GM19239 (cell line): ENCODE data around the gene HEPACAM2.

Experiments
- DNase-seq: peaks from one replicate; pipeline ENCODE4 v3.0.0; 2011; ENCODE audit warnings: low spot score; ENCODE audit not compliant: insufficient read length
- FAIRE-seq: peaks from 2 replicates; lab custom pipeline; 2011; peaks lifted over from hg19 to GRCh38; lab: Jason Lieb, UNC

The HEPACAM2 gene

GRCh38 chr7:93226310-93226709 is at the start of gene HEPACAM2:
Gene HEPACAM2 (minus strand): TSS chr7:93226469.
- DNase-seq = no peak
- no peak for FAIRE-seq

DNA sequence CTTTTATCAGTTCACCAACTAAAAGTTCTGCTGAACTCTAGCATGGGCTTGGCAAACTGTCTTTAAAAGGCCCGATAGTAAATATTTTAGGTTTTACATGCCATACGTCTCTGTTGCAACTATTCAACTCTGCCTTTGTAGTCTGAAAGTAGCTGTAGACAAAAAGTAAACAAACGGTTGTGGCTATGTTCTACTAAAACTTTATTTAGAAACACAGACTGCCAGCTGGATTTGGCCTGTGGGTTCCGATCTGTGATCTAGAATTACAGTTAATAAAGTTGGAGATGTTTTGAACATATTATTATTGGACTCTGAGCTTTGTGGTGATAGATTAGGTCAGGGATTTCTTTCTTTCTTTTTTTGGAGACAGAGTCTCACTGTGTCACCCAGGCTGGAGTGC is 39.0 kb upstream of the HEPACAM2 start:
- FAIRE-seq = no peak
- DNase-seq = no peak

DNA sequence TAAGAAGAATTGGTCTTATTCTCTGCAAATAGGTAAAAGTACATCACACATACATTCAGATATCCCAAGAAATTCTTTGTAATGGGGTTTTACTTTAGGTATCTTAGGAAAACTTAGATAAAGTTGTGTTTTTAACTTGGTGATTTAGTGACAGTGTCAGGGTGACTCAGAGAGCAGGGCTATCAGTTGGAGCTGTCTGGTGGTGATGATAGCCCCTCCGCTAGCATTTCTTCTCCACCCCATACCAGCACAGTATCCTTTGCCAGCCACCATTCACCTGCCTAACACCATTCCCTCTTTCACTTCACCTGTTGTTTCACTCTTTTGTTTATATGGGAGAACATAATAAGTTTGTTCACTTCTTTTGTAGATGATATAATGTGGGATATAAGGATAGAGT is 36.3 kb upstream of the HEPACAM2 start:
- DNase-seq = no peak
- no peak for FAIRE-seq

DNA sequence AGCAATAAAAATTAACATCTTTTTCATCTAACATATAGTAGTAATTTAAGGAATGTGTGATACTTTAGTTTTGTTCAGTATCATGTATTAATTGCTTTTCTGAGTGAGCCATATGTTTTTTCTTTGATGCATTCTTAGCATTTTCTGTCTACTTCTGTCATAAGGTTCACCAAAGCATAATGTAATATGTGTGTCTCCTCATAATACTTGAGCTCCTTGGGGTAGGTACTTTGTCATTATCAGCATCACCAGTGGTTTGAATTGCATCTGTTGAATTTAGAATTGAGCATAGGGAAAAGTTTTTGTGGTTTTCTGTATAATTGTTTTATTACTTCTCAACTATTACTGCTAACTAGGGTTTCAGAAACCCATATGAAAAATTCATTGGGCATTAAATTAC is 32.4 kb upstream of the HEPACAM2 start:
- no peak for FAIRE-seq
- DNase-seq = no peak

DNA sequence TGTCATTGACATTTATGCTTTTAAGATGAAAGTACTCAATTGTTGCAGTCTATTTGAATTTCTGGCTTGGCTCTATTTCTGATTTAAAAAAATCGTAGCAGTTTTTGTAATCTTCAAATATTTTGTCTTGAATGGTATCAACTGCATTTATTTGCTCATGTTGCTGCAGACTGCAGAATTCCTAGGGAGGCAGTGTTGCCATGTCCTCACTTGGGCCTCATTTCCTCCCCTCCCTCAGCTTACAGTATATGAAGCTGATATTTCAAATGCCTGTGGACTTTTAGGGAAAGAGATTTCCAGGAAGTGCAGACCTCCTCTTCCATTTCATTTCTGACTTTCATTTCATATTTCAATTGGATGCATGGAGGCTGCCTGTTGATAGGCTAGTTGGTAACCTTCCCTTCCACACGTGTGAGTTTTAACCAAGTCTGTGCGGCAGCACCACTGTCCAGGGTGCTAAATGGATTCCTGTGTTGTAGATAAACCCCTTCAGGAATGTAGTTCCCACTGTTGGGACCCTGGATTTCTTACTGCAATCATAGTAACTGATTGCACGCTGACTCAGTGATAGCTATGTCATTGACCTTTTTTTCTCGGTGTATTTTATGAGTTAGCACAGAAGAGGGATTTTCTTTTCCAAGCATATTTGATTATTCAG is 23.4 kb upstream of the HEPACAM2 start:
- no peak for DNase-seq

DNA sequence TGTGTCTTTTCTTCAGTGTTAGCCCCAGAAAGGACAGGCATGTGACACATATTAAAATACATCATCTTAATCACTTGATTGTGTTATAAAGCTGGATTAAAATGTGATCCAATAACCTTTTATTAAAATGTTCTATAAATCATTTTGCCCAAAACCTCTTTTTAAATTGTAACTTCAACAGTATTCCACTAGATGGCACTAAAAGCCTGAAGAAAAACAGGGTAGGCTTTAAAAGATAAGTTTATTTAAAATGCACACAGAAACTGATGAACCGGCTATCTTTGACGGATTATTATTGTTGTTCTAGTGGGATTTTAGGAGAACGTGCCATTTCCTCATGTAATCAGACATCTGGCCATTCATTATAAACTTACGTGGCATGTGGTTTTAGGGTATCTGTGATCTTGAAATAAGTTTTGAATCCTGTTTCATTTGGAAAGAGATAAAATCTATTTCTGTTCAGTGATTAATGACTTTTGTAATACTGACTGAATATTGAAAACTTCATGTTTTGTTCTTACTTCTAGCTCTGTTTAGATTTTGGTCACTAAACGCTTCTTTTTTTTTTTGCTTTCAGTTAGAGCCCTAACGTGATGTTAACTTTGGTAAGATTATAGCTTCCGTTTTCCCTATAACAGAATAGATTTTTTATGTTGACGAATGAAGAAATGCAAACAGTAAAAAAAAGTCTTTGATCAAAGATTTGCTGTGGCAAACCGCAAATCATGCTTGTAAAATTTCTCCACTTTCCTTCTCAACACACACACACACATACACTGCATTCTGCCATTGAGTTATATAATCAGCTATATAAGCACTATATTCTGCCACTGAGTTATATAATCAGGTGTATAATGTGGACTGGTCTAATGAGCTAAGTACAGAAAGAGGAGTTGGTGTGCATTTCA is 19.5 kb upstream of the HEPACAM2 start:
- no peak for DNase-seq
- FAIRE-seq = peak; percentile 75

More for the DNA sequence above, 23.4 kb upstream of the HEPACAM2 start:
- no peak for FAIRE-seq

GRCh38 chr7:93242106-93242505 is 15.8 kb upstream of the HEPACAM2 start:
- DNase-seq = no peak
- FAIRE-seq = no peak

DNA sequence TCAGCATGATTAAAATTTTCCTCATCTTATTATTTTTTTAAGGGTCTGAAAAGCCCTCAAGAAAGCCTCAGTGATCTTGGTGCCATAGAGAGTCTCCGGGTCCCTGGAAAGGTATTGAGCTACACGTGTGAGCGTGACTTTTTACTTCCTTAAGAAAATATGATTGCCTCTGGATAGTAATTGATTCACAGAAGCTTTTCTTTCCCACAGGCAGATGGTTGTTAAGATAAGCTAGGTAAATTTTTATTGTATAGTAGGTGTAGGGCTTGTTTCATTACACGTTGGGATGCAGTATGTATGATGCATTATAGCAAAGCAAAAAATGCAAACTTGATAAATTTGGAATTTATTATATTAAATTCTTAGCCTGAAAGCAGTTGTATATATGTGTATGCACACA is 13.6 kb upstream of the HEPACAM2 start:
- no peak for DNase-seq
- no peak for FAIRE-seq

GRCh38 chr7:93238748-93239147 is 12.5 kb upstream of the HEPACAM2 start:
- FAIRE-seq = no peak

GRCh38 chr7:93238131-93238530 is 11.9 kb upstream of the HEPACAM2 start:
- FAIRE-seq (no peak), DNase-seq (no peak)

More at GRCh38 chr7:93238748-93239147, 12.5 kb upstream of the HEPACAM2 start:
- no peak for DNase-seq

DNA sequence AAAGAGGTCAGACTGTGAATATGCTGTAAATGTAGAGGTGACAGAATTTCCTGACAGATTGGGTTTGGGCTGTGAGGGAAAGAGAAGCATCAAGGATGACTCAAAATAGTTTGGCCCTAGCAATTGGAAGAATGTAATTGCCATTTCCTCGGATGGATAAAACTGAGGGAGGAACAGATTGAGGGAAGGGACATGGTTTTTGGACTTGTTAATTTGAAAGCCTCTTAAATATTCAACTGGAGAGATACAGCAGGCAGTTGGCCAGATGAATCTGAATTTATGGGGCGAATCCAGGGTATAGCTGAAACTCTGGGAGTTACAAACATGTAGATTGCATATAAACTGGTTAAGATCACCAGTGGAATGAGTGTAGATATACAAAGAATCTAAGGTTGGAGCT is 9.3 kb upstream of the HEPACAM2 start:
- DNase-seq = no peak
- FAIRE-seq = no peak

- FAIRE-seq (peak; percentile 18), DNase-seq (no peak)
These were observed 6.4 kb upstream of the HEPACAM2 start for GRCh38 chr7:93232673-93233018.

GRCh38 chr7:93231799-93232672 is 5.8 kb upstream of the HEPACAM2 start, which contains the start of gene VPS50:
Gene VPS50 (plus strand): TSS chr7:93232366. CDS start chr7:93232468, 102 bp downstream.
- peak; percentile 52 for DNase-seq
- peak; percentile 99 for FAIRE-seq

- FAIRE-seq (no peak), DNase-seq (no peak)
These were observed 5.0 kb upstream of the HEPACAM2 start for GRCh38 chr7:93231259-93231658.

GRCh38 chr7:93228302-93228701 is 2.0 kb upstream of the HEPACAM2 start:
- FAIRE-seq = peak; percentile 80
- no peak for DNase-seq

DNA sequence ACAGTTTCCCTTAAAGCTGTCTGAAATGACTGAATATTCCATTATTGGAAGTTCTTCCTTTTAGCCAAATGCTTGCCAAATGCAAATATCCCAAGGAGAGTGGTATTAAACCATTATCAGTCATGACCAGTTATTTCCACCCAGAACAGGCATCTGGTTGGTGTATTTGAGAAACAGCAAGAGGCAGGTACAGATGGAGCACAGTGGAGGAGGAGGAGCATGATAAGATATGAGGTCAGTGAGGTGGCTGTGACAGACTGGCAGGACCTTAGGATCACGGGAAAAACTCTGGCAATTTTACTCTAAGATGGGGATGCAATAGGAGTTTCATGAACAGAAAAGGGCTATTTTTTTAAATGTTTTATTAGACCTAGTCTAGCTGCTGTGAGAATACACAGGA is 6.4 kb downstream of the HEPACAM2 start:
- DNase-seq (no peak), FAIRE-seq (no peak)

DNA sequence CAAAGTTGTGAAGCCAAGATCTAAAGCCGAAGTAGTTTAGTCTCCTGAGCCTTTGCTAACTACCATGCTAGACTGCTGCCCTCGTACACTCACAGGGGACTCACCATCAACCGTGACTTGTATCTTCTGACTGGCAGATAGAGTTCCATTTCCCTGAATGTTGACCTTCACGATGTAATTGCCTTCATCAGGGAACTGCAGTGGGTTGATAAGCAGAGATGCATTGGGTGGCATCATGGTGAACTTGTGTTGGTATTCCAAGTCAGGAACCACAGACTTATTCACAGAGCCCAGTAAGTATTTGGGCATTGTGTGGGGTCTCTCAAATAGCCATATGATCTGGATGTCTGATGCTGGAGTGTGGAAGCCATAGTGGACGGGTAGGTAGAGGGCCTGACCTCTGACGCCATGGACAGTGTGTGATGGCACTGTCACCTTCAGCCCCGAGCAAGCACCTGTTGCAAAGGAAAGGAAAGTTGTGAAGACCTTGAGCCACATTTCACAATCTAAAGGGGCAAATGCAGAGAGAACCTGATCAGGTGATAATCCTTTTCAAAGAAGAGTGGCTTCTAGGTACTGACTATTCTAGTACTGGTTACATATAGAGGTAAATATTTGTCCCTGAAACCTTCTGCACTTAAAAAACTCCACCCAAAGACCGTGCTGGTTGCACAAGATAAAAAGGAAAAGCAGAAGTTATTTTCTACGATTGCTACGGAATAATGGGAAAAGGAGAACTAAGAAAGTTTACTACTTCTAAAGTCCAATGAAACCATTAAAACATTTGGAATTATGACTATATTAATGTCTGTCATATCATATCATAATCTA is 7.1 kb downstream of the HEPACAM2 start:
- DNase-seq (no peak), FAIRE-seq (no peak)

GRCh38 chr7:93212881-93213280 is 13.4 kb downstream of the HEPACAM2 start:
- DNase-seq = no peak
- no peak for FAIRE-seq

GRCh38 chr7:93211228-93211818 is 14.9 kb downstream of the HEPACAM2 start:
- no peak for DNase-seq
- FAIRE-seq = no peak
